ENCODE data around the gene C1QL4.

The C1QL4 gene

GRCh38 chr12:49365542-49365941, 28.6 kb upstream of the C1QL4 start:
- WGBS, result 91% methylated on average over 5 of the region's 5 CpGs
- H3K9ac ChIP-seq (ENCODE audit: low read depth, low read length), result no peak overlapping the region

GRCh38 chr12:49364989-49365388, 28.0 kb upstream of the C1QL4 start:
- H3K9ac ChIP-seq (ENCODE audit: low read depth, low read length), result no peak overlapping the region
- 100% methylated on average over 1 of the region's 1 CpG for WGBS
- 0 out of 2 replicates have a peak, but pooled peaks cover 9% of the 10 kb centered on the region for H3K27me3 ChIP-seq (ENCODE audit: insufficient read depth, low read length)
- no peaks in the 10 kb centered on the region for H3K9me3 ChIP-seq (ENCODE audit: insufficient read depth, low read depth, low read length)
- H3K36me3 ChIP-seq (ENCODE audit: insufficient read depth, low read length), result no peaks in the 10 kb centered on the region
- H3K4me3 ChIP-seq (ENCODE audit: low read length), result no peak overlapping the region
- H3K4me1 ChIP-seq (ENCODE audit: insufficient read depth, low read length), result peaks cover 14% of the 10 kb centered on the region
- no peak overlapping the region for H3K27ac ChIP-seq (ENCODE audit: low read depth, low read length)

More at GRCh38 chr12:49365542-49365941, 28.6 kb upstream of the C1QL4 start:
- Histone ChIP-seq H3K4me1 (ENCODE audit: insufficient read depth, low read length) (peaks cover 16% of the 10 kb centered on the region), H3K9me3 (ENCODE audit: insufficient read depth, low read depth, low read length) (no peaks in the 10 kb centered on the region), H3K27me3 (ENCODE audit: insufficient read depth, low read length) (0 out of 2 replicates have a peak, but pooled peaks cover 9% of the 10 kb centered on the region), H3K36me3 (ENCODE audit: insufficient read depth, low read length) (no peaks in the 10 kb centered on the region), H3K27ac (ENCODE audit: low read depth, low read length) (no peak overlapping the region), H3K4me3 (ENCODE audit: low read length) (0 out of 2 replicates have a peak overlapping the region, but pooled peaks have one; percentile 95)

GRCh38 chr12:49362077-49362476, 25.1 kb upstream of the C1QL4 start:
- H3K4me3 ChIP-seq (ENCODE audit: low read length), result no peak overlapping the region
- no peak overlapping the region for H3K27ac ChIP-seq (ENCODE audit: low read depth, low read length)
- H3K4me1 ChIP-seq (ENCODE audit: insufficient read depth, low read length), result no peaks in the 10 kb centered on the region
- H3K9me3 ChIP-seq (ENCODE audit: insufficient read depth, low read depth, low read length), result no peaks in the 10 kb centered on the region
- H3K36me3 ChIP-seq (ENCODE audit: insufficient read depth, low read length), result no peaks in the 10 kb centered on the region
- H3K27me3 ChIP-seq (ENCODE audit: insufficient read depth, low read length), result 0 out of 2 replicates have a peak, but pooled peaks cover 9% of the 10 kb centered on the region
- no CpG with 5 or more reads among the region's 1 CpG for WGBS
- H3K9ac ChIP-seq (ENCODE audit: low read depth, low read length), result no peak overlapping the region

- Histone ChIP-seq H3K9ac (ENCODE audit: low read depth, low read length) (no peak overlapping the region), H3K27me3 (ENCODE audit: insufficient read depth, low read length) (peaks cover 14% of the 10 kb centered on the region; the same call in 1 of the 2 replicates)
- 79% methylated on average over 7 of the region's 7 CpGs for WGBS
Observed at GRCh38 chr12:49359671-49360070, 22.7 kb upstream of the C1QL4 start.

GRCh38 chr12:49358483-49359141, 21.6 kb upstream of the C1QL4 start:
- WGBS, result 41% methylated on average over 7 of the region's 7 CpGs
- Histone ChIP-seq H3K36me3 (ENCODE audit: insufficient read depth, low read length) (no peaks in the 10 kb centered on the region), H3K9ac (ENCODE audit: low read depth, low read length) (no peak overlapping the region)

More at GRCh38 chr12:49359671-49360070, 22.7 kb upstream of the C1QL4 start:
- H3K27ac ChIP-seq (ENCODE audit: low read depth, low read length), result no peak overlapping the region
- no peaks in the 10 kb centered on the region for H3K36me3 ChIP-seq (ENCODE audit: insufficient read depth, low read length)
- no peaks in the 10 kb centered on the region for H3K9me3 ChIP-seq (ENCODE audit: insufficient read depth, low read depth, low read length)
- H3K4me3 ChIP-seq (ENCODE audit: low read length), result no peak overlapping the region
- H3K4me1 ChIP-seq (ENCODE audit: insufficient read depth, low read length), result no peaks in the 10 kb centered on the region

GRCh38 chr12:49357103-49357678, 20.2 kb upstream of the C1QL4 start:
- Histone ChIP-seq H3K27me3 (ENCODE audit: insufficient read depth, low read length) (peaks cover 23% of the 10 kb centered on the region; the same call in 1 of the 2 replicates), H3K27ac (ENCODE audit: low read depth, low read length) (no peak overlapping the region)
- WGBS, result 46% methylated on average over 3 of the region's 3 CpGs

More at GRCh38 chr12:49358483-49359141, 21.6 kb upstream of the C1QL4 start:
- Histone ChIP-seq H3K4me3 (ENCODE audit: low read length) (no peak overlapping the region), H3K27me3 (ENCODE audit: insufficient read depth, low read length) (peaks cover 17% of the 10 kb centered on the region; the same call in 1 of the 2 replicates), H3K9me3 (ENCODE audit: insufficient read depth, low read depth, low read length) (no peaks in the 10 kb centered on the region), H3K4me1 (ENCODE audit: insufficient read depth, low read length) (no peaks in the 10 kb centered on the region), H3K27ac (ENCODE audit: low read depth, low read length) (no peak overlapping the region)

GRCh38 chr12:49355913-49356312, 18.9 kb upstream of the C1QL4 start:
- WGBS, result 94% methylated on average over 9 of the region's 10 CpGs
- no peak overlapping the region for H3K9ac ChIP-seq (ENCODE audit: low read depth, low read length)

More at GRCh38 chr12:49357103-49357678, 20.2 kb upstream of the C1QL4 start:
- Histone ChIP-seq H3K4me1 (ENCODE audit: insufficient read depth, low read length) (no peaks in the 10 kb centered on the region), H3K9me3 (ENCODE audit: insufficient read depth, low read depth, low read length) (no peaks in the 10 kb centered on the region), H3K36me3 (ENCODE audit: insufficient read depth, low read length) (no peaks in the 10 kb centered on the region), H3K9ac (ENCODE audit: low read depth, low read length) (no peak overlapping the region), H3K4me3 (ENCODE audit: low read length) (no peak overlapping the region)

GRCh38 chr12:49352351-49352750, 15.4 kb upstream of the C1QL4 start:
- Histone ChIP-seq H3K36me3 (ENCODE audit: insufficient read depth, low read length) (no peaks in the 10 kb centered on the region), H3K4me1 (ENCODE audit: insufficient read depth, low read length) (no peaks in the 10 kb centered on the region), H3K27me3 (ENCODE audit: insufficient read depth, low read length) (peaks cover 48% of the 10 kb centered on the region), H3K27ac (ENCODE audit: low read depth, low read length) (no peak overlapping the region), H3K9me3 (ENCODE audit: insufficient read depth, low read depth, low read length) (no peaks in the 10 kb centered on the region), H3K9ac (ENCODE audit: low read depth, low read length) (no peak overlapping the region), H3K4me3 (ENCODE audit: low read length) (no peak overlapping the region)
- 73% methylated on average over 1 of the region's 2 CpGs for WGBS

More at GRCh38 chr12:49355913-49356312, 18.9 kb upstream of the C1QL4 start:
- Histone ChIP-seq H3K36me3 (ENCODE audit: insufficient read depth, low read length) (no peaks in the 10 kb centered on the region), H3K9me3 (ENCODE audit: insufficient read depth, low read depth, low read length) (no peaks in the 10 kb centered on the region), H3K27me3 (ENCODE audit: insufficient read depth, low read length) (peaks cover 23% of the 10 kb centered on the region; the same call in 1 of the 2 replicates), H3K4me3 (ENCODE audit: low read length) (no peak overlapping the region), H3K27ac (ENCODE audit: low read depth, low read length) (no peak overlapping the region), H3K4me1 (ENCODE audit: insufficient read depth, low read length) (no peaks in the 10 kb centered on the region)

GRCh38 chr12:49349266-49349665, 12.3 kb upstream of the C1QL4 start:
- peaks cover 4% of the 10 kb centered on the region; the same call in 1 of the 2 replicates for H3K4me1 ChIP-seq (ENCODE audit: insufficient read depth, low read length)
- H3K9me3 ChIP-seq (ENCODE audit: insufficient read depth, low read depth, low read length), result no peaks in the 10 kb centered on the region
- H3K4me3 ChIP-seq (ENCODE audit: low read length), result no peak overlapping the region
- peaks cover 65% of the 10 kb centered on the region for H3K27me3 ChIP-seq (ENCODE audit: insufficient read depth, low read length)
- WGBS, result 90% methylated on average over 11 of the region's 11 CpGs
- no peak overlapping the region for H3K9ac ChIP-seq (ENCODE audit: low read depth, low read length)
- H3K27ac ChIP-seq (ENCODE audit: low read depth, low read length), result no peak overlapping the region
- H3K36me3 ChIP-seq (ENCODE audit: insufficient read depth, low read length), result no peaks in the 10 kb centered on the region

GRCh38 chr12:49348781-49349180, 11.8 kb upstream of the C1QL4 start:
- H3K4me1 ChIP-seq (ENCODE audit: insufficient read depth, low read length), result peaks cover 4% of the 10 kb centered on the region; the same call in 1 of the 2 replicates
- H3K9ac ChIP-seq (ENCODE audit: low read depth, low read length), result no peak overlapping the region
- WGBS, result 93% methylated on average over 5 of the region's 5 CpGs
- no peak overlapping the region for H3K27ac ChIP-seq (ENCODE audit: low read depth, low read length)
- peaks cover 66% of the 10 kb centered on the region for H3K27me3 ChIP-seq (ENCODE audit: insufficient read depth, low read length)
- H3K36me3 ChIP-seq (ENCODE audit: insufficient read depth, low read length), result no peaks in the 10 kb centered on the region
- H3K4me3 ChIP-seq (ENCODE audit: low read length), result no peak overlapping the region
- H3K9me3 ChIP-seq (ENCODE audit: insufficient read depth, low read depth, low read length), result no peaks in the 10 kb centered on the region
